AG09319 (cell line): ENCODE data around the gene PHF19.

Experiments used
- DNase-seq: peaks from one replicate; pipeline ENCODE4 v3.0.0-alpha.2; 2010; ENCODE audit warnings: low read depth; ENCODE audit errors: extremely low read depth
- CTCF ChIP-seq: IDR thresholded peaks from 2 replicates; pipeline ENCODE4 v1.5.1; 2011; ENCODE audit warnings: low read depth, mild to moderate bottlenecking, inconsistent platforms, low read length, moderate library complexity

PHF19 gene

GRCh38 chr9:120916588-120916987, 39.6 kb upstream of the PHF19 start:
- peak; percentile 65 for DNase-seq
- TF ChIP-seq CTCF = peak; percentile 6

DNA sequence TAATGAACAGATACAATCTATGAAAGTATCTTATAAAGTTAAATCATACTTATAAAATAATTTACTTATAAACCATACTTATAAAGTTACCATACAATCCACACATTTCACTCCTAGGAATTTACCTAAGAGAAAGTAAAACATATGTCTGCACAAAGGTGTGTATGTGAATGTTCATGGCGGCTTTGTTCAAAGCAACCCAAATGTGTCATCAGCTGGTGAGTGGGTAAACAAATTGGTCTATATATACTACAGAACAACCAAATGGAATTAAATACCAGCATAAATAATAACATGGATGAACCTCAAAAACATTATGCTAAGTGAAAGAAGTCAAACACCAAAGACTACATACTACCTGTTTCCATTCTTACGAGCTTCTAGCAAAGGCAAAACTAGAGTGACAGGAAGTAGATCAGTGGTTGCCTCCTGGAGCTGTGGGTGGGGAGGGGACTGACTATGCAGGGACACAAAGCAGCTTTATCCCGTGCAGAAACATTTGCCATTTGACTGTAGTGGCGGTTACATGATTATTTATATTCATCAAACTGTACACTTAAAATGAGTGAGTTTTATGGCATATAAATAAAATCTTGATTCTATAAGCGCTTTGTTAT, 39.0 kb upstream of the PHF19 start:
- no peak for DNase-seq
- no peak for TF ChIP-seq CTCF

DNA sequence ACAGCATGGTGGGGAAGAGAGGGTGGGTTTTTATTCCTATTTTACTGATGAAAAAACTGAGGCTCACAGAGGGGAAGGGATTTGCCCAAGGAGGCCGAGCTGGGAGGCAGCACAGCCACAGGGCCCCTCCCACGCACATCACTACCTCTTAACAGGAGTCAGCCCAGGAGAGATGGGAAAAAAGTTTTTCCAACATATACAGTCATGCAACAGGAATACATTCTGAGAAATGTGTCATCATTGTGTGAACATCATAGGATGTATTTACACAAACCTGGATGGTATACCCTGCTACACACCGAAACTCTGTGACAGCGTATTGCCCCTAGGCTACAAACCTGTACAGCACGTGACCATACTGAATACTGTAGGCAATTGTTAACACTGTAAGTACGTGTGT, 38.0 kb upstream of the PHF19 start:
- no peak for TF ChIP-seq CTCF
- DNase-seq = no peak

GRCh38 chr9:120914396-120914795, 37.4 kb upstream of the PHF19 start:
- TF ChIP-seq CTCF = no peak
- no peak for DNase-seq

- TF ChIP-seq CTCF = no peak
- no peak for DNase-seq
Measured at GRCh38 chr9:120913647-120914264, 36.8 kb upstream of the PHF19 start.

GRCh38 chr9:120912958-120913646, 36.1 kb upstream of the PHF19 start:
- no peak for TF ChIP-seq CTCF

DNA sequence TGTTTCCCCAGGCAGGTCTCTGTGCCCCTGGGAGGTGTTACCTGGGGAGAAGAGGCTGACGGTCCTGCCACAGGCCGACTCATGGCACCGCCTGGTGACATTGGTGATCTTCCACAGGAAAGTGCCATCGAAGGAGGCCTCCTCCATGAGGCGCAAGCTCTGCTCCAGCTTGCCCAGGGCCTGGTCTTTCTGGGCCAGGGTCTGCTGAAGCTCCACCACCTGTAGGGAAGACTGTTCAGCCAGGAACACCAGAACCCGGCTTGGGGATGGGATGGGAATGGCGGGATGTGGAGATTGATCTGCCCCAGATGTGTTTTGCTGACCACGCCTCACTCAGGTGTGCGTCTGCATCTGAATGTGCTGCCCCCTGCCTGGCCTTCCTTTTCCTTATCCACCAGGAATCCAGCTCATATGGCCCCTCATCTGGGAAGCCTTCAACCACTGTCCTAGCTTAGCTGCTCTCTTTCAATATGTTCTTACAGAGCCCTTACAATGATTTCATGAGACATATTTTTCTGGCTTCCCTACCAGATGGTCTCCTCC, 34.4 kb upstream of the PHF19 start:
- no peak for DNase-seq
- TF ChIP-seq CTCF = no peak

More at GRCh38 chr9:120912958-120913646, 36.1 kb upstream of the PHF19 start:
- no peak for DNase-seq
